OCI-LY7 (cell line): Measurements from ENCODE around the gene TCF25. TPM values are rescaled to one million over a fixed set of nuclear protein-coding genes. Genes with fewer than 3 reads are reported as not detected.

Experiments used
- BruUV-seq: library from RNA; stranded (reverse); fragments of 400-500 nt; replicated peaks from 2 replicates; lab custom pipeline; 2021; lab: Mats Ljungman, UMichigan
- CTCF ChIA-PET: fragments of 300-600 bp; sonication (Branson Sonifier 250); formaldehyde crosslinking; loops from one replicate; lab custom pipeline; 2022; ENCODE audit warnings: antibody characterized with exemption; ENCODE audit not compliant: unreplicated experiment; lab: Charles Lee
- POLR2A ChIA-PET: fragments of 300-600 bp; sonication (Branson Sonifier 250); formaldehyde crosslinking; loops from one replicate; lab custom pipeline; 2022; ENCODE audit warnings: antibody characterized with exemption; lab: Charles Lee
- DNase-seq: peaks from one replicate; pipeline ENCODE4 v3.0.0-alpha.2; 2015; ENCODE audit warnings: low spot score
- H2AFZ ChIP-seq: fragments of 200-600 bp; sonication (generic), shearing (Covaris generic); 2 replicates; pipeline ENCODE4 v1.6.1; 2014; ENCODE audit warnings: mild to moderate bottlenecking, antibody characterized with exemption, low read length, moderate library complexity
- H3K27ac ChIP-seq: fragments of 200-600 bp; sonication (generic); 2 replicates; pipeline ENCODE4 v1.5.1; 2014; ENCODE audit warnings: mixed run types, low read depth, mild to moderate bottlenecking, moderate library complexity, low read length, inconsistent platforms; ENCODE audit not compliant: poor library complexity, severe bottlenecking
- H3K36me3 ChIP-seq: fragments of 200-600 bp; sonication (generic); 2 replicates; pipeline ENCODE4 v1.6.1; 2014; ENCODE audit warnings: mild to moderate bottlenecking, antibody characterized with exemption, low read length, moderate library complexity, mixed read lengths; ENCODE audit not compliant: insufficient read depth
- H3K4me1 ChIP-seq: fragments of 200-600 bp; sonication (generic); 2 replicates; pipeline ENCODE4 v1.5.1; 2014; ENCODE audit warnings: mild to moderate bottlenecking, low read length; ENCODE audit not compliant: insufficient read depth, poor library complexity, severe bottlenecking
- H3K4me2 ChIP-seq: fragments of 200-600 bp; sonication (generic); 2 replicates; pipeline ENCODE4 v1.6.1; 2014; ENCODE audit warnings: mild to moderate bottlenecking, low read length
- H3K4me3 ChIP-seq: fragments of 200-600 bp; sonication (generic); 2 replicates; pipeline ENCODE4 v1.5.1; 2014; ENCODE audit warnings: mild to moderate bottlenecking, low read depth, low read length; ENCODE audit not compliant: poor library complexity, severe bottlenecking
- H3K79me2 ChIP-seq: fragments of 200-600 bp; sonication (generic); 2 replicates; pipeline ENCODE4 v1.6.1; 2016; ENCODE audit warnings: low read depth, mild to moderate bottlenecking, low read length, moderate library complexity, mixed read lengths; ENCODE audit not compliant: insufficient read depth
- H3K9me2 ChIP-seq: fragments of 200-600 bp; sonication (generic); 2 replicates; pipeline ENCODE4 v1.6.1; 2016; ENCODE audit warnings: mild to moderate bottlenecking, low read length, mixed read lengths; ENCODE audit not compliant: insufficient read depth
- H3K9me3 ChIP-seq: fragments of 200-600 bp; sonication (generic); 2 replicates; pipeline ENCODE4 v1.6.1; 2014; ENCODE audit warnings: mild to moderate bottlenecking, mixed run types, low read length, mixed read lengths
- H4K20me1 ChIP-seq: fragments of 200-600 bp; sonication (generic); 2 replicates; pipeline ENCODE4 v1.6.1; 2014; ENCODE audit warnings: mild to moderate bottlenecking, antibody characterized with exemption, low read length, moderate library complexity, mixed read lengths; ENCODE audit not compliant: insufficient read depth
- EZH2phosphoT487 ChIP-seq: fragments of 200-600 bp; sonication (generic); IDR thresholded peaks from 2 replicates; pipeline ENCODE4 v1.6.1; 2018; ENCODE audit warnings: low read depth, borderline replicate concordance, mild to moderate bottlenecking, mixed run types, antibody characterized with exemption, low read length, moderate library complexity, mixed read lengths
- intact Hi-C: fragments of 100-400 bp; cut with micrococcal nuclease; formaldehyde crosslinking; loops from one replicate; pipeline ENCODE4 v1.10.0; 2022; ENCODE audit not compliant: unreplicated experiment
- total RNA-seq, 2 experiments: library from RNA; depleted of rRNA in 1 of 2; stranded (reverse); fragments of >200 nt in 1 of 2; shearing (Covaris generic) in 1 of 2; gene quantifications; 2 replicates each; pipeline ENCODE4 v1.2.3, GENCODE V29; 2014 to 2022
- TF ChIP-seq, protein P1 (sequence below): fragments of 200-600 bp; sonication (generic); conservative IDR thresholded peaks from 2 replicates; pipeline ENCODE4 v1.5.1; 2014; ENCODE audit warnings: mild to moderate bottlenecking, antibody characterized with exemption, low read length, moderate library complexity, mixed read lengths

The TCF25 gene
- total RNA-seq, 2 experiments from 2014 or later: 141 to 255 TPM

DNA sequence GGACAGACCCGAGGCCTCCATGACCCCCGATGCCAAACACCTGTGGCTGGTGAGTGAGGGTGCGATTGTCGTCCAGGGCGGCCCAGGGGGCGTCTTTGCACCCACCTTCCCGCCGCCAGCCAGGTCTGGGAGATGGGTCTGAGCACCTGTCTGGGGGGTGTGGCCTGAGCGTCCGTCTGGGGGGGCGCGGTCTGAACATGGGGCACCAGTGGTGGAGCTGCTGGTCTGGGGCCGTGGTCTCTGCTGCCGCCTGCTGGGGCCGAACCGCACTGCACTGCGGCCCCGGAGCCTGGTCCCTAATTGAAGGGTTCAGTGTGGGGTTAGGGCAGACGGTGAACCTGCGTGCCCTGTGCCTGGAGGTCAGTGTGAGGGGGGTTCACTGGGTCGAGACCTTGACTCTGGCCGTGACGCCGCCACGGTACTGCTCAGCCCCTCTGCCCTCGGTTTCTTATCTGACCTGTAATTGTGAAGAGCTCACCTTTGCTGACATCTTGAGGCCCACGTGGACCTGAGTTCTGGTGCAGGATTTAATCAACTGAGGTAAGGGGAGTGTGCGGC lies 12.6 kb upstream of the TCF25 start:
- intact Hi-C loops: loop anchor here (1.0 to 5.0 kb wide), 5 partner anchors 23 to 154 kb away; no protein-coding TSS in a partner anchor
- Histone ChIP-seq H3K4me3 (no peak overlapping the region), H2AFZ (no peak overlapping the region), H3K36me3 (no peaks in the 10 kb centered on the region), H3K4me2 (peak overlapping the region; percentile 31), H3K27ac (no peak overlapping the region), H3K9me3 (no peaks in the 10 kb centered on the region), H3K4me1 (peaks cover 53% of the 10 kb centered on the region), H4K20me1 (no peaks in the 10 kb centered on the region), H3K79me2 (no peaks in the 10 kb centered on the region), H3K9me2 (no peaks in the 10 kb centered on the region)
- BruUV-seq: no TSS peak
- peak; percentile 77 for DNase-seq
- ChIA-PET POLR2A (interaction anchor here (1.0 to 1.2 kb wide), 2 partner anchors 71 to 161 kb away, joined by 3 to 4 read pairs; no protein-coding TSS in a partner anchor), CTCF (interaction anchor here (1.4 kb wide), 1 partner anchor 23 kb away, joined by 3 read pairs; no protein-coding TSS in a partner anchor)
- TF ChIP-seq, protein P1, sequence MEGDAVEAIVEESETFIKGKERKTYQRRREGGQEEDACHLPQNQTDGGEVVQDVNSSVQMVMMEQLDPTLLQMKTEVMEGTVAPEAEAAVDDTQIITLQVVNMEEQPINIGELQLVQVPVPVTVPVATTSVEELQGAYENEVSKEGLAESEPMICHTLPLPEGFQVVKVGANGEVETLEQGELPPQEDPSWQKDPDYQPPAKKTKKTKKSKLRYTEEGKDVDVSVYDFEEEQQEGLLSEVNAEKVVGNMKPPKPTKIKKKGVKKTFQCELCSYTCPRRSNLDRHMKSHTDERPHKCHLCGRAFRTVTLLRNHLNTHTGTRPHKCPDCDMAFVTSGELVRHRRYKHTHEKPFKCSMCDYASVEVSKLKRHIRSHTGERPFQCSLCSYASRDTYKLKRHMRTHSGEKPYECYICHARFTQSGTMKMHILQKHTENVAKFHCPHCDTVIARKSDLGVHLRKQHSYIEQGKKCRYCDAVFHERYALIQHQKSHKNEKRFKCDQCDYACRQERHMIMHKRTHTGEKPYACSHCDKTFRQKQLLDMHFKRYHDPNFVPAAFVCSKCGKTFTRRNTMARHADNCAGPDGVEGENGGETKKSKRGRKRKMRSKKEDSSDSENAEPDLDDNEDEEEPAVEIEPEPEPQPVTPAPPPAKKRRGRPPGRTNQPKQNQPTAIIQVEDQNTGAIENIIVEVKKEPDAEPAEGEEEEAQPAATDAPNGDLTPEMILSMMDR: peak; percentile 96
- no peak for TF ChIP-seq EZH2phosphoT487

DNA sequence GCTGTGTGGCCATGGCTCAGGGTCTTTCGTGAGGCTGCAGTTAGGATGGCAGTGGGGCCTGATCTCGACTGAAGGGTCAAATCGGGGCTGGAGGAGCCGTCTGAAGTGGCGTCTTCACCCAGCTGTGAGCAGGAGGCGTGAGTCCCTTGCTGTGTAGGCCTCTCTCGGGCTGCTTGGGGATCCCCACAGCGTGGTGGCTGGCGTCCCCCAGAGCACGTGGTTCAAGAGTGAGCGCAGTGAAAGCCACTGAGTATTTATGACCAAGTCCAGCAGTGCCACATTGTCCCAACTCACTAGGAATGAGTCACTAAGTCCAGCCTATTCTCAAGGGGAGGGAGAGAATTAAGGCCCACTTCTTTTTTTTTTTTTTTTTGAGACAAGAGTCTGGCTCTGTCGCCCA lies 11.7 kb upstream of the TCF25 start:
- CTCF ChIA-PET: no interaction called here
- Histone ChIP-seq H3K9me3 (no peaks in the 10 kb centered on the region), H3K4me3 (no peak overlapping the region), H3K79me2 (no peaks in the 10 kb centered on the region), H3K36me3 (no peaks in the 10 kb centered on the region; the same call in 1 of the 2 replicates), H2AFZ (no peak overlapping the region), H3K27ac (no peak overlapping the region), H4K20me1 (no peaks in the 10 kb centered on the region), H3K4me1 (peaks cover 44% of the 10 kb centered on the region), H3K4me2 (no peak overlapping the region), H3K9me2 (no peaks in the 10 kb centered on the region)
- POLR2A ChIA-PET: interaction anchor here (0.7 kb wide), 1 partner anchor 233 kb away, joined by 3 read pairs; no protein-coding TSS in a partner anchor
- no peak for DNase-seq
- BruUV-seq: no TSS peak
- intact Hi-C loops: loop anchor here (2.0 to 5.0 kb wide), 4 partner anchors 51 to 155 kb away; no protein-coding TSS in a partner anchor
- TF ChIP-seq, protein P1: no peak
- TF ChIP-seq EZH2phosphoT487: no peak

DNA sequence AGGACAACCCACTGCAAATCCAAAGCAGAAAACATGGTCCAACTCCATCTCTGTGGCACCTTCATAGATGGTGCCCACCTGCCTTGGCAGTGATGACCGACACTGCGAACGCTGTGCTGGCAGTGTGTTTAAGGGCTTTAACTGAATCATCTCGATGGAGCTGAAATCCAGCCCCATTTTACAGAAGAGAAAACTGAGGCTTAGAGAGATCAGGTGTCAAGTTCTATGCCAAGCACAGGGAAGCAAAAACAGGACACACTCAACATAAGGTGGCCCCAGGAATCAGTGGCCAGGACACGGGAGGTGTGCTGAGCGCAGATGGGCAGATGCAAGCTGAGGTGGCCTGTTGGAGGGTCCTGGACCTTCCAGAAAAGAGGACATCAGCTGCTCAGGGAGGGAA lies 10.7 kb upstream of the TCF25 start:
- Histone ChIP-seq H3K4me2 (no peak overlapping the region), H3K4me1 (peaks cover 37% of the 10 kb centered on the region), H3K9me2 (no peaks in the 10 kb centered on the region), H3K36me3 (peaks cover 2% of the 10 kb centered on the region), H4K20me1 (no peaks in the 10 kb centered on the region), H3K4me3 (no peak overlapping the region), H3K27ac (no peak overlapping the region), H3K79me2 (no peaks in the 10 kb centered on the region), H2AFZ (no peak overlapping the region), H3K9me3 (peaks cover 5% of the 10 kb centered on the region)
- DNase-seq: no peak
- BruUV-seq: no TSS peak
- intact Hi-C loops: loop anchor here (5.0 kb wide), 2 partner anchors 95 to 110 kb away; no protein-coding TSS in a partner anchor
- POLR2A ChIA-PET: interaction anchor here (1.0 to 2.2 kb wide), 3 partner anchors 10 to 52 kb away, joined by 3 to 6 read pairs (median 3); no protein-coding TSS in a partner anchor
- CTCF ChIA-PET: no interaction called here
- TF ChIP-seq, protein P1: no peak
- no peak for TF ChIP-seq EZH2phosphoT487
